GM06990 (cell line): ENCODE results near the gene LIMS1.
"Not testable (repeated sequence)": the region's sequence is repeated elsewhere in the genome, so short reads cannot be mapped to it uniquely, and the experiment has no call there.

Experiments used
- DNase-seq: peaks from one replicate; pipeline ENCODE4 v3.0.0-alpha.2; 2011; ENCODE audit not compliant: insufficient read length; ENCODE audit errors: extremely low read depth
- H3K27me3 ChIP-seq: replicated peaks from 2 replicates; pipeline ENCODE4 v1.6.0; 2011; ENCODE audit warnings: low read length; ENCODE audit not compliant: control insufficient read depth, insufficient read depth
- H3K36me3 ChIP-seq: 2 replicates; pipeline ENCODE4 v1.5.1; 2011; ENCODE audit warnings: low read length; ENCODE audit not compliant: control insufficient read depth, insufficient read depth
- H3K4me3 ChIP-seq: replicated peaks from 2 replicates; pipeline ENCODE4 v1.5.1; 2011; ENCODE audit warnings: low read depth, mild to moderate bottlenecking, control low read depth, low read length
- CTCF ChIP-seq: IDR thresholded peaks from 2 replicates; pipeline ENCODE4 v1.5.1; 2011; ENCODE audit warnings: low read length, control low read depth, mild to moderate bottlenecking, inconsistent platforms; ENCODE audit not compliant: insufficient read depth, poor library complexity, severe bottlenecking

The LIMS1 gene

GRCh38 chr2:108677239-108677744, 143.0 kb downstream of the LIMS1 start:
- H3K4me3 ChIP-seq, H3K27me3 ChIP-seq, H3K36me3 ChIP-seq, DNase-seq: not testable (repeated sequence)

- not testable (repeated sequence) for H3K4me3 ChIP-seq, H3K36me3 ChIP-seq, DNase-seq, H3K27me3 ChIP-seq
Observed at GRCh38 chr2:108678198-108678651, 144.0 kb downstream of the LIMS1 start.

GRCh38 chr2:108680805-108681204, 146.5 kb downstream of the LIMS1 start:
- not testable (repeated sequence) for H3K36me3 ChIP-seq, DNase-seq, H3K4me3 ChIP-seq, H3K27me3 ChIP-seq

GRCh38 chr2:108688818-108689756, 154.8 kb downstream of the LIMS1 start:
- not testable (repeated sequence) for H3K36me3 ChIP-seq, DNase-seq, H3K27me3 ChIP-seq, H3K4me3 ChIP-seq

- not testable (repeated sequence) for DNase-seq, H3K4me3 ChIP-seq, H3K36me3 ChIP-seq, H3K27me3 ChIP-seq
Observed at GRCh38 chr2:108690001-108690400, 155.7 kb downstream of the LIMS1 start.

- Histone ChIP-seq H3K36me3 (no peaks in the 10 kb centered on the region), H3K27me3 (no peaks in the 10 kb centered on the region), H3K4me3 (no peak overlapping the region)
- no peak for TF ChIP-seq CTCF
- no peak for DNase-seq
Observed at GRCh38 chr2:108691447-108691846, 157.2 kb downstream of the LIMS1 start.

GRCh38 chr2:108701208-108701607, 166.9 kb downstream of the LIMS1 start:
- no peaks in the 10 kb centered on the region for H3K27me3 ChIP-seq
- TF ChIP-seq CTCF: no peak
- DNase-seq: no peak

GRCh38 chr2:108701806-108702205, 167.5 kb downstream of the LIMS1 start:
- DNase-seq: no peak
- no peak for TF ChIP-seq CTCF
- Histone ChIP-seq H3K36me3 (no peaks in the 10 kb centered on the region), H3K4me3 (no peak overlapping the region), H3K27me3 (no peaks in the 10 kb centered on the region)

More at GRCh38 chr2:108701208-108701607, 166.9 kb downstream of the LIMS1 start:
- no peaks in the 10 kb centered on the region for H3K36me3 ChIP-seq
- no peak overlapping the region for H3K4me3 ChIP-seq
